T-helper 22 cell (primary cell): ENCODE results near the gene NOX1.

Experiments used
- DNase-seq: peaks from one replicate; pipeline ENCODE4 v3.0.0-alpha.2; 2020; ENCODE audit warnings: low read depth

NOX1 gene

GRCh38 chrX:100874325-100874724 lies at the start of gene NOX1:
Gene NOX1, minus strand, starts transcription at chrX:100874359. Its CDS starts 220 bp downstream, at chrX:100874139.
- no peak for DNase-seq

GRCh38 chrX:100915562-100915961 lies 41.4 kb upstream of the NOX1 start:
- no peak for DNase-seq

GRCh38 chrX:100913111-100913510 lies 39.0 kb upstream of the NOX1 start:
- DNase-seq, result no peak

GRCh38 chrX:100911731-100912130 lies 37.6 kb upstream of the NOX1 start:
- no peak for DNase-seq

- DNase-seq, result no peak
Measured at GRCh38 chrX:100905620-100906019, 31.5 kb upstream of the NOX1 start.

- no peak for DNase-seq
Measured at GRCh38 chrX:100904433-100904832, 30.3 kb upstream of the NOX1 start.

- no peak for DNase-seq
Measured at GRCh38 chrX:100895365-100896075, 21.4 kb upstream of the NOX1 start.

- DNase-seq, result no peak
Measured at GRCh38 chrX:100883654-100884053, 9.5 kb upstream of the NOX1 start.

- no peak for DNase-seq
Measured at GRCh38 chrX:100880368-100880767, 6.2 kb upstream of the NOX1 start.

GRCh38 chrX:100871594-100872560 lies 2.3 kb downstream of the NOX1 start:
- no peak for DNase-seq

- DNase-seq, result no peak
Measured at GRCh38 chrX:100870527-100870926, 3.6 kb downstream of the NOX1 start.

- DNase-seq, result no peak
Measured at GRCh38 chrX:100868273-100868672, 5.9 kb downstream of the NOX1 start.

- DNase-seq, result no peak
Measured at GRCh38 chrX:100864657-100865391, 9.3 kb downstream of the NOX1 start.

- DNase-seq, result no peak
Measured at GRCh38 chrX:100863326-100863864, 10.8 kb downstream of the NOX1 start.

GRCh38 chrX:100852810-100853209 lies 21.3 kb downstream of the NOX1 start:
- DNase-seq, result no peak

- no peak for DNase-seq
Measured at GRCh38 chrX:100850317-100850716, 23.8 kb downstream of the NOX1 start.

GRCh38 chrX:100831219-100831946 lies 42.8 kb downstream of the NOX1 start:
- no peak for DNase-seq

GRCh38 chrX:100830547-100830946 lies 43.6 kb downstream of the NOX1 start:
- DNase-seq, result no peak

- DNase-seq, result no peak
Measured at GRCh38 chrX:100830143-100830542, 44.0 kb downstream of the NOX1 start.

GRCh38 chrX:100829730-100830129 lies 44.4 kb downstream of the NOX1 start:
- DNase-seq, result no peak
